Measurements from ENCODE around the gene VWA1.

- TF ChIP-seq CTCF (IDR thresholded peaks at IDR 0.05): no peak
- no peak for TF ChIP-seq POLR2A (IDR thresholded peaks at IDR 0.05)
- TF ChIP-seq POLR2AphosphoS5 (IDR thresholded peaks at IDR 0.05): no peak
These were observed 12.3 kb upstream of the VWA1 start for GRCh38 chr1:1423245-1423597.
